Erythroblast (primary cell): ENCODE data around the gene PNKP.

Experiments
- GATA1 ChIP-seq: IDR thresholded peaks from 2 replicates; pipeline ENCODE4 v1.6.1; 2011; ENCODE audit warnings: low read depth, mild to moderate bottlenecking, control low read depth, low read length, moderate library complexity
- POLR2A ChIP-seq: IDR thresholded peaks from 2 replicates; pipeline ENCODE4 v1.6.1; 2011; ENCODE audit warnings: mild to moderate bottlenecking, low read length

- no peak for TF ChIP-seq POLR2A
- TF ChIP-seq GATA1: no peak
These were observed 9.0 kb downstream of the PNKP start for GRCh38 chr19:49858088-49858985.
